Daoy (cell line): ENCODE results near the gene WBP1. TPM values are rescaled to one million over a fixed set of nuclear protein-coding genes. Genes with fewer than 3 reads are reported as not detected.

Experiments
- DNase-seq: peaks from one replicate; pipeline ENCODE4 v3.0.0-alpha.2; 2015; ENCODE audit warnings: low read depth
- total RNA-seq: library from RNA; depleted of rRNA; stranded (reverse); fragments of >200 nt; shearing (Covaris generic); gene quantifications from 2 replicates; pipeline ENCODE4 v1.2.3, GENCODE V29; 2014; rRNA removed

WBP1 gene
- total RNA-seq, 1 experiment from 2014 or later, result 37.0 TPM

DNA sequence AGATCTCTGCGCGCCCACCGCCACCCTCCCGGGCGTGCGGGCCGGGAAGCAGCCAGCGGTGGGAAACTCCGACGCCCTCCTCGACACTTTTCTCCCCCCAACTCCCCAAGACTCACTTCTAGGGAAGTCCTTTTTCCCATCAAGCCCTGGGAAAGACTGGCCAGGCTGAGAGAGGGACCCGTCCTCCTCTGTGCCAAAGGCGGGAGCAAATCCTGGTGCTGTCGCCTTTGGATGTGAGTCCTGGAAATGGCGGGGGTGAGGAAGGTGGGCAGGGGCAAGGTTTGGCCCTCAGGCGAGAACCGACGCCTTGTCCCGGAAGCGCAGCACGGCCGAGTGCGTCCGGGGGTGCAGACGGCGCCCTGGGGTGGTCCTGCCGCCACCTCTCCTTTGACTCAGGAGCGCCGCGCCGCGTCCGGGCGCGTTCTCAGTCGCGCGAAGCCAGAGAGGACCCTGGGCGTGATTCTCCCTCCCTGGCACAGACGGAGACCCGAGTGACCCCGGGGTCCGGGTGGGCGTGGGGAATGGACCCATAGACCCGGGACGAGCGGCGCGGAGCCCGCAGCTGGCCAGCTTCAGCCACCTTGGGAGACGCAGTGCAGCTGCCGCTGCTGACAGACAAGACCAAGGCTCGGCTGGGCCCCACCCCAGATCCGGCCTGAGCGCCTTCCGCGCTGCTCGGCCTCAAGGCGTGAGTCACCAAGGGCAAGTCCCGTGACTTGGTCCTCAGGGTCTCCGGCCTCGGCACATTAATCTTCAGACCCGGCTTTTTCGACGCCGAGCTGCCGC lies 44.7 kb downstream of the WBP1 start:
- DNase-seq, result peak; percentile 87

DNA sequence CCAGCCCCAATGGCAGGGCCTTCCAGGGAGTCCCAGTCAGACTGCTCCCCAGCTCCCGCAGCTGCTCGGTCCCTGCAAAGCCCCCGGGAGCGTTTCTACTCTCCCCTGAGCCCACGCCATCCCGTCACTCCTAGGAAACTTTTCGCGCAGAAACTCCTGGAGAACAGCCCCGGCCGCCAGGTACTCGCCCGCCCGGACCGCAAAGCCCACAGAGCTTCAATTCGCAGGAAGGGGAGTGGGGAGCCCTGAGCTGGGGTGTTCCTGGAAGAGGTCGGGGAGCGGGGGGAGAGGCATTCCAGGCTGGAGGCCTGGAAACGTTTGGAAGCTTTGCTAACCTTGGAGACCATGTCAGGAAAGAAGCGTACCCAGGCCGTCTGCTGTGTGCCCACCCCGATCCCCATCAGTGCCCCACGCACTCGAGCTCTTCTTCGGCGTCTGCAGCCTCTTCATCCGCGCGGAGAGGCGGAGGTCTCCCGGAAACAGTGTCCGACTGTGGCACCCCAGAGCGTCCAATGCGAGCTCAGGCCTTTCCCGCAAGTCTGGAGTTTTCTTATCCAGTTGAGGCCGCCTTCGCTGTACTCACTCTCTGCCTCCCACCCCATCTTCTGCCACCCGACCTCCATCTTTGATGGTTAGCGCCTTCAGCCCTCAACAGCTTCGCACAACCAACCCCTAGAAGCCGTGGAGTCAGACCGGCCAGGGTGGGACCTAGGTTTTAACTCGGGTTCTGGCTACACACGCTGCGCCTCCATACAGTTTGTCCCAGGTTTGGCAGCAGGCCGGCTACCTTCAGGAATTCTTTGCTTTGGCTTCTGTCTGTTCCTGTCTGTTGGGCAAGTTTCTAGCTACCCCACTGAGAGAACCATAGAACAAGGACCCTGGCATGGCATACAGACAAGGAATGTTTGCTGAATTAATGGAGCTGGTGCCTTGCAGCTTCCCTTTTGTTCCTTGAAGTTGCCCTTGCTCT lies 45.6 kb downstream of the WBP1 start:
- DNase-seq, result no peak

DNA sequence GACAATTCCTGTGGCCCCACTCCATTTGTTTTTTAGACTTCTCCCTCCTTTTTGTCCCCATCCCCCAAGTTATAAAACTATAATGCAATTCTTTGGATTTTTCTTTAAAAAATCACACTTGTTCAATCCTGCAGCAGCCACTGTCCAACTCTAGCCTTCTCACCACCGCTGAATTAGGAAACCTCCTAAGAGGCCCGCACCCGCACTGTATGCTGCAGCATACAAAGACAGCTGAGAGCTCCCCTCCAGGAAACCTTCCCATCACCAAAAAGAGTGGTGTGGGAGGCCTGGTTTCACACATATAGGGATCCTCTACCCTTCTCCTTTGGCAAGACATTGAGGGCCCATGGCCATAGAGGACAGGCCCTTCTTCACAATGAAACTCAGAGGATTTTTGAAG lies 46.4 kb downstream of the WBP1 start:
- DNase-seq, result no peak

DNA sequence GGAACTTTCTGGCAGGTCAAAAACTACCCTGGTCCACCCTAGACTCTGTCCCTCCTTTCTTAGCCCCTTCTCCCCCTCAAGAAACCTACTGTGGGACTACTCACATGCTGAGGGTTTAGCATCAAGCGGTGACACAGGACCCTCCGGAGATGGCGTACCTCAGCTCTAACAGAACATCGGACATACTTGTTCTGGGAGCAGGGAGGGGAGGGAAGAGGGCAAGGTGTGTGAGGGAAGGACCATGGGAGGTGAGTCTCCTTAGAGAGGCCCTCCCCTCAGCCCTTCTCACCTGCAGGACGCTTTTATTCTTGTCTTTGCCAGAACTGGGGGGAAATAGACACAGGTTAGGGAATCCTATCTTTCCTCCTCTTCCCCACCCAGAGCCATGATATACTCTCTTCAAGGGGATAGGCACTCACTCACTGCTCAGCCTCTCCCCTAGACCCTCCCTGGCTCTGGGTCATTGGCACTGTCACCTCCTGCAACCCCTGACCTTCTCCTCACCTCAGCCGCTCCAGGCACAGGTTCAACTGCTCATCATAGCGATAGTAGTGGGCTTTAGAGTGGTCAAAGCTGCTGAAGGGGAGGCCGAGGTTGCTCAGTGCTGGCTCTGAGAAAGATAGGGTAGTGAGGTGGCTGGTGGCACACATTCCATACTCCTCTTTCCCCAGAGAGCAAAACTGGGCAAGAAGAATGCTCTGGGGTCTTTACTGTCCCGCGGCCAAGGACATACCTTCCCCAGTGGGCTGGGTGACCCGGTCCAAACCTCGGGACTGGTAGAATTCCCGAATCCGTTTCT lies 47.4 kb downstream of the WBP1 start:
- no peak for DNase-seq

- peak; percentile 98 for DNase-seq
Observed at GRCh38 chr2:74507145-74507925, 49.1 kb downstream of the WBP1 start, which contains the start of gene PCGF1. Gene PCGF1 (minus strand): TSS chr2:74507695. CDS start chr2:74507668, 27 bp downstream.

DNA sequence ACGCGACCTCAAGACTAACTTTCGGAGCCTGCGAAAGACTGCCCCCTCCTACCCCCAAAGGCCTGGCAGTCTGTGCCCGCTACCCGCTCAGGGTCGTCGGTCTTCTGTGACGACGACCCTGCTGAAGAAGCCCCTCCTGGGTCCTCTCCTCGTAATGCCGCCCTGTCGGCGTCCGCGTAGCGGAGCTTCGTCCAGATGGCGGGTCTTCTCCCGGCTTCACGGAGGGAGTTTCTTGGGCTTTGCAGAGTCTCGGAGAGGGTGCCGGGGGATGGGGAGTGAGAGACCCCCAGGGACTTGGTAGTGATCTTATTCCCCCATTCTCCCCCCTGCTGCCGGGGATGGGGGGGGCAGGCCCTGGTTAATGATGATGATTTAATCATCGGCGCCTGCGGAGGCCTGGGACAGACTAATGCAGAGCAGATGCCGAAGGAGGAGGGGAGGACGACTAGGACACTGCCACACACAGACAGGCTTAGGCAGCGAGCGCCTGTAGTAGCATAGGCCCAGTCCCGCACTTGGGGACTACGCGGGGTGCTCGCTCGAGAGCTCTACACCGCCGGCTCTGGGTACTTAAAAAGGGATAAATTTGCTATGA lies 49.8 kb downstream of the WBP1 start:
- DNase-seq, result peak; percentile 40

DNA sequence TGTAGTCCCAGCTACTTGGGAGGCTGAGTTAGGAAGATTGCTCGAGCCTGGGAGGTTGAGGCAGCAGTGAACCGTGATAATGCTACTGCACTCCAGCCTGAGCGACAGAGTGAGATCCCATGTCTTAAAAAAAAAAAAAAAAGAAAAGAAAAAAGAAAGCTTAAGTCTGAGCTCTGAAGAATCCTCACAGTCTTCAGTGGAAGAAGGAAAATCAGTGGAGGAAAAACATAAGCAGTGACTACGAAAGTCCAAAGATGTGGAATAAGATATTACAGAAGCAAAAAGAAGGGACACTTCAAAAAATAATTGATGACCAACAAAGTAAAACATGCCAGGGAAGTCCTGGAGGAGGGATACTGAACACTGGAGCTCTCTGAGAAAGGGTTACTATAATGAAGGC lies 52.0 kb downstream of the WBP1 start:
- no peak for DNase-seq

Other genes with a start within 250 kb of the WBP1 start
- 0.17 TPM in 1 of 2 replicates, not detected in the other for gene SLC4A5, start 115.0 kb upstream of the WBP1 start, total RNA-seq
- 74.5 and 74.8 TPM in 2 replicates for gene DCTN1, start 78.1 kb upstream of the WBP1 start, total RNA-seq
- 1.4 TPM in 2 replicates for gene C2orf81, start 36.8 kb upstream of the WBP1 start, total RNA-seq
- 62.2 and 68.1 TPM in 2 replicates for gene WDR54, start 36.7 kb upstream of the WBP1 start, total RNA-seq
- 5.4 and 6.9 TPM in 2 replicates for gene RTKN, start 16.5 kb upstream of the WBP1 start, total RNA-seq
- gene INO80B, start 3.4 kb upstream of the WBP1 start, total RNA-seq, result 13.8 and 17.8 TPM in 2 replicates
- 45.2 and 52.4 TPM in 2 replicates for gene MOGS, start 6.9 kb downstream of the WBP1 start, total RNA-seq
- gene MRPL53, start 14.2 kb downstream of the WBP1 start, total RNA-seq, result 41.5 and 43.9 TPM in 2 replicates
- gene CCDC142, start 24.6 kb downstream of the WBP1 start, total RNA-seq, result 8.5 and 8.9 TPM in 2 replicates
- 19.4 and 26.3 TPM in 2 replicates for gene TTC31, start 24.6 kb downstream of the WBP1 start, total RNA-seq
- 0.97 and 1.7 TPM in 2 replicates for gene LBX2, start 41.2 kb downstream of the WBP1 start, total RNA-seq
- gene PCGF1, start 49.3 kb downstream of the WBP1 start, total RNA-seq, result 22.8 and 42.1 TPM in 2 replicates
- 0.77 TPM in 1 of 2 replicates, not detected in the other for gene TLX2, start 56.0 kb downstream of the WBP1 start, total RNA-seq
- gene DQX1, start 67.8 kb downstream of the WBP1 start, total RNA-seq, result 1.1 TPM in 1 of 2 replicates, not detected in the other
- gene AUP1, start 71.3 kb downstream of the WBP1 start, total RNA-seq, result 135 TPM in 2 replicates
- gene HTRA2, start 71.5 kb downstream of the WBP1 start, total RNA-seq, result 41.2 and 44.8 TPM in 2 replicates
- gene LOXL3, start 95.5 kb downstream of the WBP1 start, total RNA-seq, result 54.5 and 62.0 TPM in 2 replicates
- 19.8 and 20.6 TPM in 2 replicates for gene DOK1, start 96.3 kb downstream of the WBP1 start, total RNA-seq
- gene M1AP, start 189.9 kb downstream of the WBP1 start, total RNA-seq, result not detected in 2 replicates
- 3.4 and 4.2 TPM in 2 replicates for gene SEMA4F, start 195.8 kb downstream of the WBP1 start, total RNA-seq